DMS153 treated with DMSO at 0.1 percent for 48 hours (cell line): ENCODE measurements around the gene DTNB.

Experiments used
- DNase-seq: peaks from one replicate; lab custom pipeline; 2025; ENCODE audit not compliant: unreplicated experiment; lab: John Stamatoyannopoulos, UW

DTNB gene

DNA sequence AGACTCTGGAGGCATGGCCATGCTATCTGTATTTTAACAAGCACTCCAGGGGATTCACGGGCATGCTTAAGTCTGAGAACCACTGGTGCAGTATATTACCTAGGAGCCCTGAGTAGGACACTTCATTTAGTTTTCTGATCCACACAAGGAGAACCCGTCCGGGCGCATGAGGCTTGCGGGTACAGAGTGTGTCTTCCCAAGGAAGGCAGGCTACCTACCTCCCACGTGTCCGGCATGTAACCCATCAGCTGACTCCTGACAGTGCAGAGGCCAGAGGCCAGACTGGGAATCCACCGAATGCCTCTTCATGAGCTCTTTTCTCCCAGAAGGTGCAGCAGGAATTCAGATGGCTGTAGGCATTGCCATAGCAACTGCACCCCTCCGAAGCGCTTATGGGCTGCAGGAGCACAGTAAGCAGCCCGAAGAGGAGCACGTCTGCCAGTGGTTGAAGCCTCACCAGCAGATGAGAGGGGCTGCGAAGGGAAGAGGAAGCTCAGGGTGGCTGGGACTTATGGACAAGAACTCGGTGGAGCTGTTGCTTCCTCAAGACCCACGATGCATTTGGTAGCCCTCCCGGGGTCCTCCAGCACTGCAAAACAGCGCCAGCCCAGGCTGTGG is 297.9 kb downstream of the DTNB start:
- DNase-seq, result no peak

DNA sequence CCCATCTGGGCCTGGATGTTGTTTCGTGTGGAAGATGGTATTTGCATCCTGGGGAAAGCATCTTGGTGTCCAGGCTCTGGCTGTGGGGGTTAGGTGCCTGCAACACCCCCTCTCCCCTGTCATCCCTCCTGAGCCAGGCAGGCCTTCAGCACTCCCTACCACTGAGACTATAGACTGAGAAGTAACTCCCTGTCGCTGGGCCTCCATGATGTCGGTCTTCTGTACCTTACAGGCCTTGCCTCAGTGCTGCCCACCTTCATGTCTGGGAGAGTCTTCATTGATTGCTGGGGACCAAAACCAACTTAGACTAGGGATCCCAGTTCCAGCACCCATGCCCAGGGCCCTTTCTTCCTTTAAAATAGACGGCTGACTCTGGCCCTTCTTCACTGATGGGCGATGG is 298.6 kb downstream of the DTNB start:
- no peak for DNase-seq

DNA sequence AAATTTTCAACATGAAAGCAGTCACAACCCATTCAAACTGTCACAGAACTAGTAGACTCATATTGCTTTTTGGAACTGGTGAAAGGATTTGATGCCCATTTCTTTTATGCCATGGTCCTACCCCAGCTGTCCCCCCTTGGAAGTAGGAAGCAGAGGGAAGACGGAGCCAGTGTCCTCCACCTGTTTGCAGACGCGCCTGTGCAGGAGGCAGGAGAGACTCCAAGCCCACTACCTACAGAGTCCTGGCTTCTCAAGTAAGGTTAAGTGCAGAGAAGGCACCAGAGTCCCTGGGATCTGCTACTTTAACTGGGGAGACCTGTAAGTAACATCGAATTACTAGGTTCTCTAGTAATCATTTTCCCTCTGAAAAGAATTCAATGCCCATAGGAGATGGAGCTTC is 299.0 kb downstream of the DTNB start:
- no peak for DNase-seq

GRCh38 chr2:25373269-25373981 is 300.0 kb downstream of the DTNB start:
- peak; percentile 93 for DNase-seq

GRCh38 chr2:25372405-25373268 is 300.7 kb downstream of the DTNB start:
- DNase-seq, result no peak

DNA sequence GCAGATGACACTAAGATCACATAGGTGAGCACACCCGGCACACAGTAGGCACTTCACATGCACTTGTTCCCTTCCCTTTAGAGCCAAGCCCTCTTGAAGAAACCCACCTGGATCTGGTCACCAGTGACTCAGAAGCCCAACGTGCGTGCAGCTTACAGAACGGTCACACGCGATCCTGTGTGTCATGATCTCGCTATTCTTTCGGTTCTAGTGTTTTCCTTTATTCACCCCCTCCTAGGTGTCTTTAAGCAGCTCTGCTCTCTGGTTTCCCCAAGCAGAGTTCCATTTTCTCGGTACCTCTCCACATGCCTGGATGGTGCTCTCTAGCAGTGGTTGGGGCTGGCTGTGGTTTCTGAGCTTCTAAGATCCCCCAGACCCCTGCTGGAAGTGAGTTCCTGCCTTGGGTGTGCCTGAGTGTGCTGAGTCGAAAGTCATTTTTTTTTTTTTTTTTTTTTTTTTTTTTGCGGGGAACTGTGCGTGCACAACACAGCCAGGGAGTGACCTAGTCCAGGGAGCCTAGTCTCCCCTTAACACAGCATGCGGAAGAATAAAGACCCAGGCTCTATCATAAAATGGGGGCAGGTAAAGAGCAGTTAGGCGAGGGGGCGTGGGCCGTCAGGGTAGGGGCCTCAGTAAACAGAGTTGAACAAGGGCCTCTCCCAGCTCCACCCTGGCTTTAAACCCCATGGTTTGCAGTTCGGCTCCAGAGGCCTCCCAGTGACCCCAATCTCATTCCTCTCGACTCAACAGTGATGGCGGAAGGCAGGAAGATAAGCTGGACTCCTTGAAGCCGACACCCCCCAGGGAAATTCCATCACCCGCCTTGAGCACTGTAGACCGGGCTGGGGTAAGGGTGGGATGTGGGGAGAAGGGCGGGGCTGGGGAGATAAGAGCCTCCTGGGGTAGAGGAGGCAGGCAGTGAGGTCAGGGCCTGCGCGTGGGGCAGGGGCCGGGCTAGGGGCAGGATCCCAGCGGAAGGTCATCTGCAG is 301.8 kb downstream of the DTNB start:
- no peak for DNase-seq

DNA sequence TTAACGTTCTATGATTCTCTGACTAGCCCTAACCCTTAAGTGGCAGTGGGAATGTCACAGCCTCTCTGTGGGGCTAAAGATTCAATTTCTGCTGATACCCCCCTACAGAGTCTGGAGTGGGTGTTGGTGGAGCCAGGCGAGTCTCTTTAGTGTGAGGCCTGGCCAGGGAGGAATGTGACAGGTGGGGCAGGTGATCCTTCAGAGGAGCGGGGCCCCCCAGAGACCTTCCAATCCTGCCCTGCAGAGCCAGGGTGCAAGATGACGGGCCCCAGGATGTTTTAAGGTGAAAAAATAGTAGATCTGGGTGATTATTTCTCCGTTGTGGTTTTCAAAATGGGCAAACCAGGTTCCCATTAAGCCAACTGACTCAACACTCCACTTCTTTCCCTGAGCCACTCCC is 303.5 kb downstream of the DTNB start:
- no peak for DNase-seq

GRCh38 chr2:25369439-25369838 is 303.9 kb downstream of the DTNB start:
- no peak for DNase-seq

DNA sequence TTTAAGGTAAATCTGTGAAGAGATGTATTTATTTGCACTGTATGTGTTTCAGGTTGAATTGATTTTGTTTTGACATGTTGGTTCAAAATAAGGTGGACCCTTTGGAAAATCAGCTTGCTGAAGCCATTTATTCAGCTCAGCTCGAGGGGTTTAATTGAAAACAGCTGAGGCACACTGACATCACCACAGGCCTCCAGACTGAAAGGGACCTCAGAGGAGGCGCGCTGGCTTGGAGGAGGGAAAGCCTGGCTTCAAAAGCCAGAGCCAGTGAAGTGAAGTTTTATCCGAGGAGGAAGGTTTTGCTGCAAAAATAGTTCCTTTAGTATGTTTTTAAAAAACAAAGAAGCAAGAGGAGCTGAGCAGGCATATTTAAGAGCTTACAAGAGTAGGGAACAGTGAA is 304.7 kb downstream of the DTNB start:
- no peak for DNase-seq

DNA sequence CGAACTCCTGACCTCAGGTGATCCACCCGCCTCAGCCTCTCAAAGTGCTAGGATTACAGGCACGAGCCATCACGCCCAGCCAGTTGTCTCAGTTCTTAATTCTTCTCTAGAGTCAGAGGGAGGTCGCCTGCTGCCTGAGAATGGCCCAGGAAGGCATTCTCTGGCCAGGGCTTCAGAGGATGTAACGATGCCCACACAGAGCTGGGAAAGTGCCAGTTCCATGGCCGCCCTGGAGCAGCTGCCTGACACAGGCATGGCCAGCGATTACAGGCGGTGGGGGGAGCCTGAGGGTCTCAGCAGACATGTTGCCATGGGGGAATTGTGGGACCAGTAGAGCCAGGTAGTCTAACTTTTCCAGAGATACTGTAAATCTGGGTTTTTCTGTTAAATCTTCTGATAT is 306.1 kb downstream of the DTNB start:
- no peak for DNase-seq

DNA sequence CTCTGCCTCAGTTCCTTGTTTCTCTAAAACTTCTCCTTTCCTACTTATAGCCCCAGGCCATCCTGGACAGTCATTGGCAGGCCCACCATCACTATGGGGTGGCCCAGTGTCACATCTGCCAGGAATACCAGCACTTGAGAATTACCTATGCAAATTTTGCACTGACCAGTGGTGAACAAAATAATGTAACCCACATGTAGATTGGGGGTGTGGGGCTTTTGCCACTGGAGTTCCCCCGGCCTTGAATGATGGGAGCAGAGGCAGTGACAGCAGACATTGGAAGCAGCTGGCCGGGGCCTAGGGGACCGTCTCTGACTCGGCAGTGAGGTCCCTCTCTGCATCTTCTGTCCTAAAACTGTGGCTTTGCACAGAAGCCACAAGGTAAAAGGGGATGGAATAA is 306.7 kb downstream of the DTNB start:
- DNase-seq, result no peak

DNA sequence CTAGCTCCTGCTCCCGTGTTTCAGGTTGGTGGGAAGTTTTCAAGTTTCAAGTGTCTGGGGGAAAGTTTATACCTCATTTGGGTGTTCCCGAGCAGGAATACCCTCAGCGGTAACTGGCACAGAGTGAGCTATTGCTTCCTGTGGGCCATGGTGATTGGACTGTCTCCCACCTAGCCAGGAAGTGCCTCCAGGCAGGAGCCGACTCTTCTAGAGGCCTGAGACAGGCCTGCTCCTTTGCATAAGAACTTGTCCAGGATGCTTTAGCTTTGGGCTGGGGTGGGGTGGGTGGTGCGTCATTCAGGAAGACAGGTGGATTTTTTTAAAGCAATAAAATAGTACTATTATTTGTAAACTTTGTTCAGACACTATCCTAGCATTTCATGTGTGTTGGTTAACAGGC is 308.1 kb downstream of the DTNB start:
- no peak for DNase-seq

DNA sequence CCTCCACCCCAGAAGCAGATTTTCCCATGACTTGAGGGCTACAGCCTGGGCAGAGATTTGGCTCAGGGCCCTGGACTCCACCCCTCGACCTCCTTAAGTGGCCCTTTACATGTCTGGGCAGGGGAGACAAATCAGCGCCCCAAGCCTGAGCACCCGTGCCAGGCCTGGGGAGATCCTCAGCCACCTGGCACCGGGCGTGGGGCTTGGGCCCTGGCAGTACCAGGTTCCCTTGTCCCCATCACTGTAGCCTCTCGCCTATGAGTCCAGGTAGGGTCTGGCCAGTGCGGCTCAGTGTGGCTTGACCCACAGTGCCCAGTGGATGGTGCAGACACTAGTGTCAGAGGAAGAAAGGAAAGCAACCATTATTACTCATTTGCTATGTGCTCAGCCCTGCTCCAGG is 309.6 kb downstream of the DTNB start:
- no peak for DNase-seq

- peak; percentile 56 for DNase-seq
Measured at GRCh38 chr2:25362434-25363145, 310.8 kb downstream of the DTNB start.

DNA sequence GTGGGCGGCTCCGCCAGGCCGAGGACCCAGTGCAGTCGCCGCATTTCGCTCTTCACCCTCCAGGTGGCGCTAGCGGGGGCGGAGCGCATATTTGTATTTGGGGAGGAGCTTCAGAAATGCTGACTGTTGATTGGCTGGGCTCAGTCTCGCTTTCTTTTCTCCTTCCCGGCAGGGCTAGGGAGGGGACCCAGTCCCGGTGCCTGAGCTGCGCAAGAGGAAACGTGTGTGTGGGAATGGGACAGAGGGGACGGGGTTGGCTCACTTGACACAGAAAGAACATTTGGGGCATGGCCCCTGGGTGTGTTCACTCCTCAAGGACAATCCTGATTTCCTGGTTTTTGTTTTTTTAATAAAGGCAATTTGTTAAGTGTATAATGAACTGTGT is 311.3 kb downstream of the DTNB start:
- DNase-seq, result peak; percentile 93

GRCh38 chr2:25361261-25362048 is 311.9 kb downstream of the DTNB start:
- no peak for DNase-seq

DNA sequence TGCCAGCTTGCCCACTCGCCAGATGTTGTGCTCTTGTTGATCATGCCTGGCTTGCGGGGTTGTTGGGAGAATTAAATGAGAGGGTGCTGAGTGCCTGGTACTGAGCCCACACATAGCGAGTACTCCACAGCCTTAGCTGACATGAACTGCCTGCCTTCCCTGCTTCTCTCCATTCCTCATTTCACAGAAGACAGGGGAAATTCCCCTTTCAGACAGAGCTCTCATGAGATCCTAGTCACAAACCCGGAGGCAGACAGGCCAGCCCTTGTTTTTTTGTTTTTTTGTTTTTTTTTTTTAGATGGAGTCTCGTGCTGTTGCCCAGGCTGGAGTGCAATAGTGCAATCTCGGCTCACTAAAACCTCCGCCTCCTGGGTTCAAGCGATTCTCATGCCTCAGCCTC is 314.5 kb downstream of the DTNB start:
- no peak for DNase-seq

DNA sequence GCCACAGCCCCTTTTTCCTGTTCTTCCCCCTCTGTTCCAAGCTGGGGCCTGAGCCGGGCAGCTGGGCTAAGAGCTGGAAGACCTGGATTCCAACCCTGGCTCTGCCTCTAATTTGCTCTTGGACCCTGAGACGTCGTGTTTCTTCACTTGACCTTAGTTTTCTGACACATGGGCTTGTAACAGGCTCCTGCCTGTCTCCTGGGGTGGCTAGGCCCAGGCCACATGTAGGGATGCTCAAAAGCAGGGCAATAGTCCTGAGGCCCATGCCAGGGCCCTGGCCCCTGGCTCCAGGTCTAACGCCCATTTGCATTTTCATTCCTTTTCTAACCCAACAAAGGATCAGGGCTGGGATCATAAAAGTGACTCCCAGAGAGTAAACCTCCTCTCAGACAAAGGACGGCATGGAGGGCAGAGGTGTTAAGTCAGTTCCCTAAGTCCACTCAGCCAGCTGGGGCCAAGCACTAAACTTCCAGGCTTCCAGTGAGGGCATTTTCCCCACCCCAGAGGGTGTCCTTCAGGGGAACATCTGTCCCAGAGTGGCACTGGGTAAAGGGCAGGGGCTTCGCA is 315.0 kb downstream of the DTNB start:
- no peak for DNase-seq

GRCh38 chr2:25356088-25356487 is 317.3 kb downstream of the DTNB start:
- DNase-seq, result no peak
